ENCODE data around the gene PIK3C2G.

Gene PIK3C2G

GRCh38 chr12:18345021-18345735, 83.9 kb downstream of the PIK3C2G start:
- DNase-seq (ENCODE audit: low read depth in 2 of 2): no peak

- DNase-seq (ENCODE audit: low read depth in 2 of 2): no peak
Observed at GRCh38 chr12:18352312-18352711, 91.0 kb downstream of the PIK3C2G start.

- no peak for DNase-seq (ENCODE audit: low read depth in 2 of 2)
Observed at GRCh38 chr12:18355429-18355828, 94.1 kb downstream of the PIK3C2G start.

GRCh38 chr12:18358077-18358476, 96.8 kb downstream of the PIK3C2G start:
- DNase-seq (ENCODE audit: low read depth in 2 of 2): no peak

- DNase-seq (ENCODE audit: low read depth in 2 of 2): no peak
Observed at GRCh38 chr12:18358930-18359329, 97.6 kb downstream of the PIK3C2G start.

GRCh38 chr12:18361433-18361832, 100.1 kb downstream of the PIK3C2G start:
- no peak for DNase-seq (ENCODE audit: low read depth in 2 of 2)

GRCh38 chr12:18363321-18363720, 102.0 kb downstream of the PIK3C2G start:
- DNase-seq (ENCODE audit: low read depth in 2 of 2): no peak

- no peak for DNase-seq (ENCODE audit: low read depth in 2 of 2)
Observed at GRCh38 chr12:18368594-18368993, 107.3 kb downstream of the PIK3C2G start.

- no peak for DNase-seq (ENCODE audit: low read depth in 2 of 2)
Observed at GRCh38 chr12:18373181-18373580, 111.9 kb downstream of the PIK3C2G start.

- no peak for DNase-seq (ENCODE audit: low read depth in 2 of 2)
Observed at GRCh38 chr12:18375131-18375530, 113.8 kb downstream of the PIK3C2G start.

- no peak for DNase-seq (ENCODE audit: low read depth in 2 of 2)
Observed at GRCh38 chr12:18375583-18375982, 114.3 kb downstream of the PIK3C2G start.

GRCh38 chr12:18382236-18382885, 121.0 kb downstream of the PIK3C2G start:
- DNase-seq (ENCODE audit: low read depth in 2 of 2): no peak

- no peak for DNase-seq (ENCODE audit: low read depth in 2 of 2)
Observed at GRCh38 chr12:18383203-18383602, 121.9 kb downstream of the PIK3C2G start.

GRCh38 chr12:18387706-18388105, 126.4 kb downstream of the PIK3C2G start:
- DNase-seq (ENCODE audit: low read depth in 2 of 2): no peak

- no peak for DNase-seq (ENCODE audit: low read depth in 2 of 2)
Observed at GRCh38 chr12:18389820-18390219, 128.5 kb downstream of the PIK3C2G start.

- DNase-seq (ENCODE audit: low read depth in 2 of 2): no peak
Observed at GRCh38 chr12:18391151-18391550, 129.8 kb downstream of the PIK3C2G start.

GRCh38 chr12:18394742-18395141, 133.4 kb downstream of the PIK3C2G start:
- no peak for DNase-seq (ENCODE audit: low read depth in 2 of 2)

GRCh38 chr12:18400186-18400585, 138.9 kb downstream of the PIK3C2G start:
- DNase-seq (ENCODE audit: low read depth in 2 of 2): no peak

- no peak for DNase-seq (ENCODE audit: low read depth in 2 of 2)
Observed at GRCh38 chr12:18402872-18403611, 141.7 kb downstream of the PIK3C2G start.

GRCh38 chr12:18411453-18411852, 150.1 kb downstream of the PIK3C2G start:
- DNase-seq (ENCODE audit: low read depth in 2 of 2): no peak

- DNase-seq (ENCODE audit: low read depth in 2 of 2): no peak
Observed at GRCh38 chr12:18414671-18415070, 153.4 kb downstream of the PIK3C2G start.

GRCh38 chr12:18415227-18415626, 153.9 kb downstream of the PIK3C2G start:
- DNase-seq (ENCODE audit: low read depth in 2 of 2): no peak

GRCh38 chr12:18416412-18416811, 155.1 kb downstream of the PIK3C2G start:
- DNase-seq (ENCODE audit: low read depth in 2 of 2): no peak
